ENCODE data around the gene TMEM52. TPM values are rescaled to one million over a fixed set of nuclear protein-coding genes. Genes with fewer than 3 reads are reported as not detected.
A peak's percentile ranks its signal among the peaks of the same experiment; 100 is the strongest.

Gene TMEM52
- total and polyA plus RNA-seq, 9 of the 15 experiments (the other 6 are each of a cell fraction or from before 2014, with no cell fraction given), result 0.37 to 22.5 (median 6.8) TPM

DNA sequence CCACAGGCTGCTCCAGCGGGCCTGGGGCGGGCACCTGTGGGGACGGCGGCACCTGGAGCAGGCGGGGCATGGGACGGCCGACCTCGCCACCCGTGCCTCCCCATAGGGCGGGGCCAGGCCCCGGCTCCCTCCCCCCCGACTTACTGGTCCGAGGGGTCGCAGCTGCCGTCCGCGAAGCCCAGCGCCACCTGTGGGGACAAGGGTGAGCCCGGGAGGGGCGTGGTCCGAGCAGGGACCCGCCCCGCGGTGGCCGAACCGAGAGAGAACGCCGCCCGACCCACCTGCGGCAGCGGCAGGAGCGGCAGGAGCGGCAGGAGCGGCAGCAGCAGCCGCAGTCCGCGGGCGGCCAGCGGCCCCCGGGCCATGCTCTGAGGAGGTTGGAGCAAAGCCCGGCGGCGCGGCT is at the start of gene TMEM52 (continued):
- no peak for TF ChIP-seq MYNN (IDR thresholded peaks at IDR 0.05)
- no peak for TF ChIP-seq MYNN (CRISPR knock-in tag; IDR thresholded peaks at IDR 0.05)
- TF ChIP-seq GATAD2A (IDR thresholded peaks at IDR 0.05), result no peak
- TF ChIP-seq, protein P1, sequence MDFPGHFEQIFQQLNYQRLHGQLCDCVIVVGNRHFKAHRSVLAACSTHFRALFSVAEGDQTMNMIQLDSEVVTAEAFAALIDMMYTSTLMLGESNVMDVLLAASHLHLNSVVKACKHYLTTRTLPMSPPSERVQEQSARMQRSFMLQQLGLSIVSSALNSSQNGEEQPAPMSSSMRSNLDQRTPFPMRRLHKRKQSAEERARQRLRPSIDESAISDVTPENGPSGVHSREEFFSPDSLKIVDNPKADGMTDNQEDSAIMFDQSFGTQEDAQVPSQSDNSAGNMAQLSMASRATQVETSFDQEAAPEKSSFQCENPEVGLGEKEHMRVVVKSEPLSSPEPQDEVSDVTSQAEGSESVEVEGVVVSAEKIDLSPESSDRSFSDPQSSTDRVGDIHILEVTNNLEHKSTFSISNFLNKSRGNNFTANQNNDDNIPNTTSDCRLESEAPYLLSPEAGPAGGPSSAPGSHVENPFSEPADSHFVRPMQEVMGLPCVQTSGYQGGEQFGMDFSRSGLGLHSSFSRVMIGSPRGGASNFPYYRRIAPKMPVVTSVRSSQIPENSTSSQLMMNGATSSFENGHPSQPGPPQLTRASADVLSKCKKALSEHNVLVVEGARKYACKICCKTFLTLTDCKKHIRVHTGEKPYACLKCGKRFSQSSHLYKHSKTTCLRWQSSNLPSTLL (IDR thresholded peaks at IDR 0.05), result no peak
- TF ChIP-seq SRSF3 (IDR thresholded peaks at IDR 0.05; ENCODE audit: insufficient read depth, low read length), result no peak
- TF ChIP-seq ZNF263 (CRISPR knock-in tag; IDR thresholded peaks at IDR 0.05; ENCODE audit: borderline replicate concordance), result peak; percentile 37; the same call in 1 of the 2 replicates
- TF ChIP-seq ZNF583 (CRISPR knock-in tag; IDR thresholded peaks at IDR 0.05), result no peak
- no peak for TF ChIP-seq FOXM1 (IDR thresholded peaks at IDR 0.05; ENCODE audit: low read depth)
- peak; percentile 59; the same call in 1 of the 2 replicates for TF ChIP-seq FOXM1 (CRISPR knock-in tag; IDR thresholded peaks at IDR 0.05; ENCODE audit: low read depth)
- no peak for TF ChIP-seq STAT5A (IDR thresholded peaks at IDR 0.05; ENCODE audit: borderline replicate concordance, low read length)
- TF ChIP-seq, protein P2, sequence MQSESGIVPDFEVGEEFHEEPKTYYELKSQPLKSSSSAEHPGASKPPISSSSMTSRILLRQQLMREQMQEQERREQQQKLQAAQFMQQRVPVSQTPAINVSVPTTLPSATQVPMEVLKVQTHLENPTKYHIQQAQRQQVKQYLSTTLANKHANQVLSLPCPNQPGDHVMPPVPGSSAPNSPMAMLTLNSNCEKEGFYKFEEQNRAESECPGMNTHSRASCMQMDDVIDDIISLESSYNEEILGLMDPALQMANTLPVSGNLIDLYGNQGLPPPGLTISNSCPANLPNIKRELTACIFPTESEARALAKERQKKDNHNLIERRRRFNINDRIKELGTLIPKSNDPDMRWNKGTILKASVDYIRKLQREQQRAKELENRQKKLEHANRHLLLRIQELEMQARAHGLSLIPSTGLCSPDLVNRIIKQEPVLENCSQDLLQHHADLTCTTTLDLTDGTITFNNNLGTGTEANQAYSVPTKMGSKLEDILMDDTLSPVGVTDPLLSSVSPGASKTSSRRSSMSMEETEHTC (IDR thresholded peaks at IDR 0.05), result no peak
- TF ChIP-seq EP300 (IDR thresholded peaks at IDR 0.05; ENCODE audit: low read length), result no peak
- TF ChIP-seq CTBP1 (IDR thresholded peaks at IDR 0.05; ENCODE audit: borderline replicate concordance), result peak; percentile 83
- no peak for TF ChIP-seq TOE1 (IDR thresholded peaks at IDR 0.05; ENCODE audit: borderline replicate concordance)
- no peak for TF ChIP-seq TOE1 (CRISPR knock-in tag; IDR thresholded peaks at IDR 0.05; ENCODE audit: borderline replicate concordance, low read depth)
- TF ChIP-seq ZNF224 (CRISPR knock-in tag; IDR thresholded peaks at IDR 0.05), result no peak
- TF ChIP-seq ZBTB17 (CRISPR knock-in tag; IDR thresholded peaks at IDR 0.05), result no peak
- TF ChIP-seq PURB (CRISPR knock-in tag; IDR thresholded peaks at IDR 0.05; ENCODE audit: low read depth), result no peak
- TF ChIP-seq, protein P3, sequence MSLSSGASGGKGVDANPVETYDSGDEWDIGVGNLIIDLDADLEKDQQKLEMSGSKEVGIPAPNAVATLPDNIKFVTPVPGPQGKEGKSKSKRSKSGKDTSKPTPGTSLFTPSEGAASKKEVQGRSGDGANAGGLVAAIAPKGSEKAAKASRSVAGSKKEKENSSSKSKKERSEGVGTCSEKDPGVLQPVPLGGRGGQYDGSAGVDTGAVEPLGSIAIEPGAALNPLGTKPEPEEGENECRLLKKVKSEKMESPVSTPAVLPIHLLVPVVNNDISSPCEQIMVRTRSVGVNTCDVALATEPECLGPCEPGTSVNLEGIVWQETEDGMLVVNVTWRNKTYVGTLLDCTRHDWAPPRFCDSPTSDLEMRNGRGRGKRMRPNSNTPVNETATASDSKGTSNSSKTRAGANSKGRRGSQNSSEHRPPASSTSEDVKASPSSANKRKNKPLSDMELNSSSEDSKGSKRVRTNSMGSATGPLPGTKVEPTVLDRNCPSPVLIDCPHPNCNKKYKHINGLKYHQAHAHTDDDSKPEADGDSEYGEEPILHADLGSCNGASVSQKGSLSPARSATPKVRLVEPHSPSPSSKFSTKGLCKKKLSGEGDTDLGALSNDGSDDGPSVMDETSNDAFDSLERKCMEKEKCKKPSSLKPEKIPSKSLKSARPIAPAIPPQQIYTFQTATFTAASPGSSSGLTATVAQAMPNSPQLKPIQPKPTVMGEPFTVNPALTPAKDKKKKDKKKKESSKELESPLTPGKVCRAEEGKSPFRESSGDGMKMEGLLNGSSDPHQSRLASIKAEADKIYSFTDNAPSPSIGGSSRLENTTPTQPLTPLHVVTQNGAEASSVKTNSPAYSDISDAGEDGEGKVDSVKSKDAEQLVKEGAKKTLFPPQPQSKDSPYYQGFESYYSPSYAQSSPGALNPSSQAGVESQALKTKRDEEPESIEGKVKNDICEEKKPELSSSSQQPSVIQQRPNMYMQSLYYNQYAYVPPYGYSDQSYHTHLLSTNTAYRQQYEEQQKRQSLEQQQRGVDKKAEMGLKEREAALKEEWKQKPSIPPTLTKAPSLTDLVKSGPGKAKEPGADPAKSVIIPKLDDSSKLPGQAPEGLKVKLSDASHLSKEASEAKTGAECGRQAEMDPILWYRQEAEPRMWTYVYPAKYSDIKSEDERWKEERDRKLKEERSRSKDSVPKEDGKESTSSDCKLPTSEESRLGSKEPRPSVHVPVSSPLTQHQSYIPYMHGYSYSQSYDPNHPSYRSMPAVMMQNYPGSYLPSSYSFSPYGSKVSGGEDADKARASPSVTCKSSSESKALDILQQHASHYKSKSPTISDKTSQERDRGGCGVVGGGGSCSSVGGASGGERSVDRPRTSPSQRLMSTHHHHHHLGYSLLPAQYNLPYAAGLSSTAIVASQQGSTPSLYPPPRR (CRISPR knock-in tag; IDR thresholded peaks at IDR 0.05; ENCODE audit: borderline replicate concordance), result no peak
- TF ChIP-seq, protein P4, sequence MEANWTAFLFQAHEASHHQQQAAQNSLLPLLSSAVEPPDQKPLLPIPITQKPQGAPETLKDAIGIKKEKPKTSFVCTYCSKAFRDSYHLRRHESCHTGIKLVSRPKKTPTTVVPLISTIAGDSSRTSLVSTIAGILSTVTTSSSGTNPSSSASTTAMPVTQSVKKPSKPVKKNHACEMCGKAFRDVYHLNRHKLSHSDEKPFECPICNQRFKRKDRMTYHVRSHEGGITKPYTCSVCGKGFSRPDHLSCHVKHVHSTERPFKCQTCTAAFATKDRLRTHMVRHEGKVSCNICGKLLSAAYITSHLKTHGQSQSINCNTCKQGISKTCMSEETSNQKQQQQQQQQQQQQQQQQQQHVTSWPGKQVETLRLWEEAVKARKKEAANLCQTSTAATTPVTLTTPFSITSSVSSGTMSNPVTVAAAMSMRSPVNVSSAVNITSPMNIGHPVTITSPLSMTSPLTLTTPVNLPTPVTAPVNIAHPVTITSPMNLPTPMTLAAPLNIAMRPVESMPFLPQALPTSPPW (CRISPR knock-in tag; IDR thresholded peaks at IDR 0.05), result peak; percentile 45; the same call in 1 of the 2 replicates
- TF ChIP-seq CBX8 (IDR thresholded peaks at IDR 0.05; ENCODE audit: borderline replicate concordance, extremely low read depth, low read depth, low read length, poor library complexity, severe bottlenecking), result no peak

Measured in K562 (cell line).